ENCODE results near the gene PLA1A. TPM values are rescaled to one million over a fixed set of nuclear protein-coding genes. Genes with fewer than 3 reads are reported as not detected.

The PLA1A gene
- total and polyA plus RNA-seq, 2 of the 4 experiments (the other 2 are of a cell fraction): not detected

GRCh38 chr3:119582178-119582577 lies 15.5 kb upstream of the PLA1A start:
- H3K4ac ChIP-seq (ENCODE audit: low read depth, low read length): no peak overlapping the region
- WGBS, 2 experiments (ENCODE audit: extremely low coverage in 2 of 2, insufficient read length in 1 of 2): 92% methylated on average over 2 of the region's 6 CpGs; no CpG with 5 or more reads in 1 of the 2 experiments
- no peak overlapping the region for H3K9ac ChIP-seq (ENCODE audit: low read depth, low read length)

More at GRCh38 chr3:119582178-119582577, 15.5 kb upstream of the PLA1A start:
- Histone ChIP-seq H3K14ac (replicated peaks; ENCODE audit: low read depth, low read length) (no peak overlapping the region), H3K9me3 (ENCODE audit: control insufficient read depth, insufficient read depth, low read length) (no peaks in the 10 kb centered on the region), H3K27ac (ENCODE audit: insufficient read depth, low read length) (no peak overlapping the region), H3K4me3 (ENCODE audit: insufficient read depth, low read depth, low read length) (no peak overlapping the region), H2BK5ac (ENCODE audit: low read depth, low read length, poor library complexity, severe bottlenecking) (no peak overlapping the region), H2AFZ (replicated peaks; ENCODE audit: low read length, poor library complexity) (no peak overlapping the region), H2AK5ac (ENCODE audit: low read depth, low read length) (no peak overlapping the region), H3K27me3 (ENCODE audit: control insufficient read depth, insufficient read depth, low read length) (peaks cover 3% of the 10 kb centered on the region), H3K18ac (ENCODE audit: low read depth, low read length) (no peak overlapping the region), H4K5ac (ENCODE audit: low read depth, low read length) (no peak overlapping the region), H2BK15ac (ENCODE audit: low read depth, low read length) (no peak overlapping the region), H2BK120ac (ENCODE audit: low read depth, low read length) (no peak overlapping the region), H3K9me1 (ENCODE audit: insufficient read depth, low read length) (no peaks in the 10 kb centered on the region; the same call in 1 of the 2 replicates), H2AK9ac (replicated peaks; ENCODE audit: low read depth, low read length, poor library complexity) (no peak overlapping the region), H4K91ac (ENCODE audit: insufficient read depth, low read depth, low read length) (no peak overlapping the region), H3K23ac (ENCODE audit: low read depth, low read length) (no peak overlapping the region), H3K4me1 (ENCODE audit: control insufficient read depth, insufficient read depth, low read length) (no peaks in the 10 kb centered on the region), H3K4me2 (ENCODE audit: low read depth, low read length) (no peak overlapping the region), H4K8ac (ENCODE audit: low read depth in 2 of 2, low read length in 2 of 2) (no peak overlapping the region), H4K20me1 (ENCODE audit: insufficient read depth, low read length) (no peaks in the 10 kb centered on the region), H2BK20ac (ENCODE audit: low read depth, low read length) (no peak overlapping the region), H3K36me3 (ENCODE audit: control insufficient read depth, insufficient read depth, low read length) (no peaks in the 10 kb centered on the region), H3K56ac (ENCODE audit: extremely low read depth, insufficient read depth, low read length) (no peak overlapping the region), H3K79me1 (ENCODE audit: low read depth in 1 of 2, low read length in 2 of 2) (no peaks in the 10 kb centered on the region)
- DNase-seq (peak; percentile 43), ATAC-seq (ENCODE audit: low read depth) (no peak)
- intact Hi-C loops (cut with micrococcal nuclease) (no loop called here), in situ Hi-C loops (cut with MboI; ENCODE audit: low sequenced_read_pairs) (loop anchor here (25.0 kb wide), 1 partner anchor 695 kb away; no protein-coding TSS in a partner anchor), dilution Hi-C loops (cut with HindIII; ENCODE audit: low sequenced_read_pairs, unreplicated experiment) (no loop called here)
- POLR2A ChIA-PET (ENCODE audit: unreplicated experiment): no interaction called here
- CTCF ChIA-PET: no interaction called here
- BruUV-seq (replicated peaks): no TSS peak
- TF ChIP-seq CTCF (conservative IDR thresholded peaks at IDR 0.05; ENCODE audit: low read depth, low read length): no peak
- no peak for TF ChIP-seq FOS (IDR thresholded peaks at IDR 0.05; ENCODE audit: low read depth, low read length)

Data from IMR-90 (cell line).